Esophagus muscularis mucosa (tissue), 4 donors: Measurements from ENCODE around the gene SMG6. TPM values are rescaled to one million over a fixed set of nuclear protein-coding genes. Genes with fewer than 3 reads are reported as not detected.

Experiments
- DNase-seq: peaks from one replicate; pipeline ENCODE4 v3.0.0-alpha.2; 2017; ENCODE audit errors: extremely low spot score
- H3K27ac ChIP-seq, 4 donors: fragments of 200-600 bp; sonication (generic); replicated peaks in 1 of 4; 1 replicate in 3 of 4; 2 replicates in 1 of 4; pipeline ENCODE4 v1.5.1; 2016 to 2019; ENCODE audit warnings: mild to moderate bottlenecking in 1 of 4
- H3K27me3 ChIP-seq, 4 donors: fragments of 200-600 bp; sonication (generic); one replicate each; pipeline versions ENCODE4 v1.5.1 to v1.6.0; 2016 to 2019
- H3K36me3 ChIP-seq, 4 donors: fragments of 200-600 bp; sonication (generic); one replicate each; pipeline ENCODE4 v1.5.1; 2016 to 2019
- H3K4me1 ChIP-seq, 4 donors: fragments of 200-600 bp; sonication (generic); one replicate each; pipeline ENCODE4 v1.5.1; 2016 to 2019
- H3K4me3 ChIP-seq, 4 donors: fragments of 200-600 bp; sonication (generic); 1 replicate in 2 of 4; 2 replicates in 2 of 4; pipeline ENCODE4 v1.5.1; 2016 to 2019; ENCODE audit warnings: mild to moderate bottlenecking in 4 of 4, moderate library complexity in 1 of 4
- H3K9me3 ChIP-seq, 4 donors: fragments of 200-600 bp; sonication (generic); 1 replicate in 3 of 4; 2 replicates in 1 of 4; pipeline ENCODE4 v1.5.1; 2016 to 2019
- CTCF ChIP-seq, 3 experiments: fragments of 200-600 bp in 2 of 3; fragments of 450-650 bp in 1 of 3; sonication (generic) in 2 of 3; IDR thresholded peaks; one replicate each; pipeline ENCODE4 v1.5.1; 2017 to 2019; ENCODE audit warnings: antibody characterized with exemption in 3 of 3, mild to moderate bottlenecking in 2 of 3, moderate library complexity in 1 of 3
- EP300 ChIP-seq: sonication (generic); formaldehyde crosslinking; IDR thresholded peaks from one replicate; pipeline ENCODE4 v1.6.1; 2017; ENCODE audit warnings: antibody characterized with exemption
- POLR2A ChIP-seq: fragments of 450-650 bp; IDR thresholded peaks from one replicate; pipeline ENCODE4 v1.6.1; 2017; ENCODE audit warnings: antibody characterized with exemption, moderate library complexity, mild to moderate bottlenecking, low read depth
- POLR2AphosphoS5 ChIP-seq, 2 donors: sonication (generic); formaldehyde crosslinking; IDR thresholded peaks; one replicate each; pipeline ENCODE4 v1.6.1; 2017; ENCODE audit warnings: antibody characterized with exemption in 2 of 2
- WGBS: methylation state at CpG from one replicate; pipeline ENCODE4 v1.1.5; 2018; 5-methylcytosine and 5-hydroxymethylcytosine counted together
- intact Hi-C: fragments of 100-400 bp; cut with DNase I; formaldehyde crosslinking; loops from one replicate; pipeline ENCODE4 v1.15.1; 2023
- total RNA-seq, 4 donors: library from RNA; depleted of rRNA; stranded (reverse); fragments of >200 nt; gene quantifications; one replicate each; pipeline versions ENCODE4 v1.1.0 to v1.2.1, GENCODE V29; 2016

Gene SMG6
- total RNA-seq, 4 donors from 2014 or later: 38.2 to 67.7 (median 47.7) TPM

GRCh38 chr17:2336852-2337543 is 33.4 kb upstream of the SMG6 start, which contains the start of gene SGSM2:
Gene SGSM2, plus strand, starts transcription at chr17:2337501. Its CDS starts 188 bp downstream, at chr17:2337689.
- Histone ChIP-seq H3K36me3 (peaks cover 27 to 44% (median 41%) of the 10 kb centered on the region in 4 donors), H3K4me3 (peak within 1 kb of the TSS; percentile 83 to 99 (median 97)), H3K27ac (peak within 1 kb of the TSS; percentile 89 to 95 (median 94)), H3K4me1 (peaks cover 14 to 36% (median 32%) of the 10 kb centered on the region in 4 donors), H3K9me3 (no peaks in the 10 kb centered on the region), H3K27me3 (no peaks in the 10 kb centered on the region)
- intact Hi-C loops: loop anchor here (5.0 kb wide), 1 partner anchor 70 kb away; no protein-coding TSS in a partner anchor
- no peak for DNase-seq
- TF ChIP-seq POLR2A (no peak), CTCF (IDR thresholded peaks at IDR 0.05) (no peak), POLR2AphosphoS5 (IDR thresholded peaks at IDR 0.05) (peak in 1 of 2 donors; percentile 4)
- 0% methylated on average over 3 of the region's 77 CpGs for WGBS

- H3K4me1 ChIP-seq: peaks cover 14 to 36% (median 32%) of the 10 kb centered on the region in 4 donors
- H3K36me3 ChIP-seq: peaks cover 33 to 47% (median 41%) of the 10 kb centered on the region in 4 donors
- peak within 1 kb of the TSS; percentile 89 to 95 (median 94) for H3K27ac ChIP-seq
- under 1% methylated on average over 39 of the region's 48 CpGs for WGBS
- no peak for DNase-seq
- intact Hi-C loops: loop anchor here (5.0 kb wide), 1 partner anchor 71 kb away; no protein-coding TSS in a partner anchor
- TF ChIP-seq CTCF (IDR thresholded peaks at IDR 0.05) (peak in 2 of 3 experiments; percentile 26 to 41), EP300 (no peak), POLR2A (peak; percentile 57), POLR2AphosphoS5 (IDR thresholded peaks at IDR 0.05) (peak; percentile 95 to 97)
- no peaks in the 10 kb centered on the region for H3K9me3 ChIP-seq
- no peaks in the 10 kb centered on the region for H3K27me3 ChIP-seq
- peak within 1 kb of the TSS; percentile 83 to 99 (median 97) for H3K4me3 ChIP-seq
Measured at GRCh38 chr17:2336215-2336851, 32.7 kb upstream of the SMG6 start, which contains the start of gene TSR1. Gene TSR1, minus strand, starts transcription at chr17:2336457. Its CDS starts 30 bp downstream, at chr17:2336427.

- Histone ChIP-seq H3K27me3 (no peaks in the 10 kb centered on the region), H3K4me1 (peaks cover 14 to 36% (median 32%) of the 10 kb centered on the region in 4 donors), H3K9me3 (no peaks in the 10 kb centered on the region), H3K27ac (peak overlapping the region; percentile 89 to 95 (median 94)), H3K4me3 (peak overlapping the region; percentile 83 to 99 (median 97)), H3K36me3 (peaks cover 39 to 47% (median 45%) of the 10 kb centered on the region in 4 donors)
- intact Hi-C loops: loop anchor here (5.0 kb wide), 1 partner anchor 72 kb away; no protein-coding TSS in a partner anchor
- WGBS: 2% methylated on average over 17 of the region's 17 CpGs
- no peak for DNase-seq
- TF ChIP-seq CTCF (IDR thresholded peaks at IDR 0.05): no peak
- TF ChIP-seq POLR2A: no peak
- TF ChIP-seq POLR2AphosphoS5 (IDR thresholded peaks at IDR 0.05): no peak
- TF ChIP-seq EP300: no peak
Measured at GRCh38 chr17:2335726-2336214, 32.2 kb upstream of the SMG6 start.

GRCh38 chr17:2331303-2331702 is 27.7 kb upstream of the SMG6 start:
- 70% methylated on average over 3 of the region's 3 CpGs for WGBS

More at GRCh38 chr17:2331303-2331702, 27.7 kb upstream of the SMG6 start:
- TF ChIP-seq CTCF (IDR thresholded peaks at IDR 0.05): no peak
- TF ChIP-seq POLR2A: no peak
- no peak for TF ChIP-seq EP300
- TF ChIP-seq POLR2AphosphoS5 (IDR thresholded peaks at IDR 0.05): no peak
- no peaks in the 10 kb centered on the region for H3K9me3 ChIP-seq
- no peak for DNase-seq
- no peak overlapping the region for H3K27ac ChIP-seq
- no peaks in the 10 kb centered on the region for H3K27me3 ChIP-seq
- intact Hi-C loops: no loop called here
- H3K4me3 ChIP-seq: no peak overlapping the region
- peaks cover 69 to 91% (median 89%) of the 10 kb centered on the region in 4 donors for H3K36me3 ChIP-seq
- H3K4me1 ChIP-seq: peaks cover 13 to 20% (median 16%) of the 10 kb centered on the region in 4 donors
